Measurements from ENCODE around the gene ATP6V0D1.

ATP6V0D1 gene

GRCh38 chr16:67516296-67517154 lies 35.6 kb upstream of the ATP6V0D1 start:
- no peak for TF ChIP-seq TEAD4 (IDR thresholded peaks at IDR 0.05)
- TF ChIP-seq RAD21 (IDR thresholded peaks at IDR 0.05; ENCODE audit: low read depth), result no peak
- no peak for TF ChIP-seq TAF1 (IDR thresholded peaks at IDR 0.05; ENCODE audit: low read depth)
- TF ChIP-seq CREB1 (IDR thresholded peaks at IDR 0.05; ENCODE audit: low read depth), result no peak
- TF ChIP-seq MAX (IDR thresholded peaks at IDR 0.05), result no peak
- no peak for TF ChIP-seq EP300 (IDR thresholded peaks at IDR 0.05; ENCODE audit: borderline replicate concordance)
- no peak for TF ChIP-seq USF1 (IDR thresholded peaks at IDR 0.05)
- no peak for TF ChIP-seq NFIC (IDR thresholded peaks at IDR 0.05)
- no peak for TF ChIP-seq YY1 (IDR thresholded peaks at IDR 0.05; ENCODE audit: low read depth)
- TF ChIP-seq FOXM1 (IDR thresholded peaks at IDR 0.05; ENCODE audit: borderline replicate concordance, low read depth), result no peak
- no peak for TF ChIP-seq EGR1 (IDR thresholded peaks at IDR 0.05)
- no peak for TF ChIP-seq ZBTB7A (IDR thresholded peaks at IDR 0.05; ENCODE audit: low read depth)
- TF ChIP-seq REST (IDR thresholded peaks at IDR 0.05; ENCODE audit: low read depth), result no peak
- no peak for TF ChIP-seq CEBPB (IDR thresholded peaks at IDR 0.05)
- no peak for TF ChIP-seq TCF12 (IDR thresholded peaks at IDR 0.05; ENCODE audit: low read depth)

GRCh38 chr16:67514382-67514828 lies 33.4 kb upstream of the ATP6V0D1 start:
- no peak for TF ChIP-seq EGR1 (IDR thresholded peaks at IDR 0.05)
- TF ChIP-seq REST (IDR thresholded peaks at IDR 0.05; ENCODE audit: low read depth), result no peak
- TF ChIP-seq USF1 (IDR thresholded peaks at IDR 0.05), result no peak
- TF ChIP-seq ZBTB7A (IDR thresholded peaks at IDR 0.05; ENCODE audit: low read depth), result no peak
- TF ChIP-seq RAD21 (IDR thresholded peaks at IDR 0.05; ENCODE audit: low read depth), result peak; percentile 72
- TF ChIP-seq CREB1 (IDR thresholded peaks at IDR 0.05; ENCODE audit: low read depth), result no peak
- TF ChIP-seq TAF1 (IDR thresholded peaks at IDR 0.05; ENCODE audit: low read depth), result no peak
- no peak for TF ChIP-seq TEAD4 (IDR thresholded peaks at IDR 0.05)
- TF ChIP-seq NFIC (IDR thresholded peaks at IDR 0.05), result no peak
- peak; percentile 74 for TF ChIP-seq CEBPB (IDR thresholded peaks at IDR 0.05)
- TF ChIP-seq MAX (IDR thresholded peaks at IDR 0.05), result no peak
- TF ChIP-seq YY1 (IDR thresholded peaks at IDR 0.05; ENCODE audit: low read depth), result no peak
- no peak for TF ChIP-seq TCF12 (IDR thresholded peaks at IDR 0.05; ENCODE audit: low read depth)
- TF ChIP-seq FOXM1 (IDR thresholded peaks at IDR 0.05; ENCODE audit: borderline replicate concordance, low read depth), result peak; percentile 63; the same call in 1 of the 2 replicates
- no peak for TF ChIP-seq EP300 (IDR thresholded peaks at IDR 0.05; ENCODE audit: borderline replicate concordance)

- TF ChIP-seq CREB1 (IDR thresholded peaks at IDR 0.05; ENCODE audit: low read depth), result no peak
- TF ChIP-seq TAF1 (IDR thresholded peaks at IDR 0.05; ENCODE audit: low read depth), result no peak
- TF ChIP-seq ZBTB7A (IDR thresholded peaks at IDR 0.05; ENCODE audit: low read depth), result no peak
- TF ChIP-seq TEAD4 (IDR thresholded peaks at IDR 0.05), result no peak
Observed at GRCh38 chr16:67509016-67509415, 28.1 kb upstream of the ATP6V0D1 start.

GRCh38 chr16:67506468-67506867 lies 25.5 kb upstream of the ATP6V0D1 start:
- TF ChIP-seq REST (IDR thresholded peaks at IDR 0.05; ENCODE audit: low read depth), result no peak
- TF ChIP-seq FOXM1 (IDR thresholded peaks at IDR 0.05; ENCODE audit: borderline replicate concordance, low read depth), result no peak
- no peak for TF ChIP-seq TCF12 (IDR thresholded peaks at IDR 0.05; ENCODE audit: low read depth)
- no peak for TF ChIP-seq USF1 (IDR thresholded peaks at IDR 0.05)
- TF ChIP-seq TAF1 (IDR thresholded peaks at IDR 0.05; ENCODE audit: low read depth), result no peak
- TF ChIP-seq ZBTB7A (IDR thresholded peaks at IDR 0.05; ENCODE audit: low read depth), result no peak
- TF ChIP-seq CEBPB (IDR thresholded peaks at IDR 0.05), result no peak
- no peak for TF ChIP-seq NFIC (IDR thresholded peaks at IDR 0.05)
- TF ChIP-seq RAD21 (IDR thresholded peaks at IDR 0.05; ENCODE audit: low read depth), result no peak
- no peak for TF ChIP-seq EGR1 (IDR thresholded peaks at IDR 0.05)
- TF ChIP-seq MAX (IDR thresholded peaks at IDR 0.05), result no peak
- TF ChIP-seq CREB1 (IDR thresholded peaks at IDR 0.05; ENCODE audit: low read depth), result no peak
- no peak for TF ChIP-seq YY1 (IDR thresholded peaks at IDR 0.05; ENCODE audit: low read depth)
